H1 (cell line): Measurements from ENCODE around the gene KRTAP4-12. TPM values are rescaled to one million over a fixed set of nuclear protein-coding genes. Genes with fewer than 3 reads are reported as not detected.

ENCODE experiments used
- CTCF ChIA-PET: fragments of 300-600 bp; sonication (Branson Sonifier 250); formaldehyde crosslinking; loops from one replicate; lab custom pipeline; 2021; ENCODE audit not compliant: partially characterized antibody; lab: Charles Lee
- POLR2A ChIA-PET: fragments of 300-600 bp; sonication (Branson Sonifier 250); formaldehyde crosslinking; loops from one replicate; lab custom pipeline; 2021; ENCODE audit warnings: inconsistent platforms; ENCODE audit not compliant: partially characterized antibody; lab: Charles Lee
- DNase-seq, 2 experiments: peaks; one replicate each; pipeline versions ENCODE4 v3.0.0 to v3.0.0-alpha.2; 2010 to 2022; ENCODE audit warnings: low spot score in 2 of 2, low read depth in 1 of 2, mixed read lengths in 1 of 2
- FAIRE-seq: peaks from 2 replicates; lab custom pipeline; 2011; peaks lifted over from hg19 to GRCh38; lab: Jason Lieb, UNC
- H2AFZ ChIP-seq: 2 replicates; pipeline ENCODE4 v1.8.1; 2012; ENCODE audit warnings: low read length, inconsistent platforms
- H2AK5ac ChIP-seq: 2 replicates; pipeline ENCODE4 v1.6.1; 2013; ENCODE audit warnings: low read depth, low read length
- H2BK120ac ChIP-seq: replicated peaks from 2 replicates; pipeline ENCODE3; 2013; ENCODE audit warnings: low read depth, low read length, inconsistent platforms
- H2BK12ac ChIP-seq: 2 replicates; pipeline ENCODE4 v1.6.1; 2013; ENCODE audit warnings: low read depth, low read length
- H2BK15ac ChIP-seq: 2 replicates; pipeline ENCODE4 v1.6.1; 2013; ENCODE audit warnings: low read length
- H2BK20ac ChIP-seq: 2 replicates; pipeline ENCODE4 v1.6.1; 2013; ENCODE audit warnings: low read length
- H2BK5ac ChIP-seq: 2 replicates; pipeline ENCODE4 v1.6.1; 2013; ENCODE audit warnings: low read depth, low read length
- H3K14ac ChIP-seq: 2 replicates; pipeline ENCODE4 v1.6.1; 2013; ENCODE audit warnings: inconsistent platforms; ENCODE audit not compliant: insufficient read length
- H3K18ac ChIP-seq: 2 replicates; pipeline ENCODE4 v1.6.1; 2013; ENCODE audit warnings: low read length; ENCODE audit errors: extremely low read depth
- H3K23ac ChIP-seq: 2 replicates; pipeline ENCODE4 v1.6.1; 2013; ENCODE audit warnings: inconsistent platforms; ENCODE audit not compliant: insufficient read length
- H3K23me2 ChIP-seq: 2 replicates; pipeline ENCODE4 v1.6.1; 2013; ENCODE audit warnings: low read depth, low read length
- H3K27ac ChIP-seq: 2 replicates; pipeline ENCODE4 v1.6.1; 2011; ENCODE audit warnings: low read depth, low read length, inconsistent platforms
- H3K27me3 ChIP-seq, 4 experiments: replicated peaks in 1 of 4; 1 replicate in 1 of 4; 2 replicates in 3 of 4; pipeline versions ENCODE4 v1.6.1 to v1.8.1; 2011 to 2013; ENCODE audit warnings: low read length in 3 of 4, mild to moderate bottlenecking in 3 of 4, inconsistent platforms in 2 of 4, mixed read lengths in 2 of 4, moderate library complexity in 1 of 4; ENCODE audit not compliant: control insufficient read depth in 3 of 4, insufficient read depth in 3 of 4; ENCODE audit errors: extremely low read depth in 1 of 4
- H3K36me3 ChIP-seq, 4 experiments: 2 replicates each; pipeline versions ENCODE4 v1.6.1 to v1.8.1; 2011 to 2013; ENCODE audit warnings: mild to moderate bottlenecking in 4 of 4, low read length in 3 of 4, moderate library complexity in 2 of 4, control low read depth in 1 of 4, inconsistent platforms in 1 of 4; ENCODE audit not compliant: insufficient read depth in 4 of 4, control insufficient read depth in 2 of 4
- H3K4ac ChIP-seq: replicated peaks from 2 replicates; pipeline ENCODE3; 2013; ENCODE audit warnings: low read length, low read depth, mixed read lengths, inconsistent platforms; ENCODE audit not compliant: insufficient read length
- H3K4me1 ChIP-seq, 4 experiments: replicated peaks in 1 of 4; 1 replicate in 1 of 4; 2 replicates in 3 of 4; pipeline versions ENCODE4 v1.6.1 to v1.8.1; 2011 to 2013; ENCODE audit warnings: low read length in 3 of 4, inconsistent platforms in 2 of 4, mixed read lengths in 1 of 4; ENCODE audit not compliant: insufficient read depth in 4 of 4, control insufficient read depth in 3 of 4
- H3K4me2 ChIP-seq, 2 experiments: 2 replicates each; pipeline versions ENCODE4 v1.6.1 to v1.8.1; 2011 to 2013; ENCODE audit warnings: low read depth in 2 of 2, low read length in 2 of 2, control low read depth in 1 of 2, inconsistent platforms in 1 of 2, mild to moderate bottlenecking in 1 of 2; ENCODE audit not compliant: insufficient read depth in 1 of 2
- H3K4me3 ChIP-seq, 4 experiments: fragments of 200-600, 300-600 bp in 1 of 4; sonication (generic), shearing (Covaris generic), sonication (Bioruptor Twin) in 1 of 4; 2 replicates each; pipeline versions ENCODE4 v1.5.1 to v1.8.1; 2011 to 2016; ENCODE audit warnings: low read length in 4 of 4, low read depth in 3 of 4, control low read depth in 2 of 4, inconsistent platforms in 2 of 4, mild to moderate bottlenecking in 2 of 4, mixed read lengths in 1 of 4, moderate library complexity in 1 of 4; ENCODE audit not compliant: insufficient read depth in 2 of 4; ENCODE audit errors: extremely low read depth in 1 of 4
- H3K56ac ChIP-seq: replicated peaks from 2 replicates; pipeline ENCODE3; 2013; ENCODE audit warnings: low read depth, mild to moderate bottlenecking, mixed read lengths, low read length, inconsistent platforms; ENCODE audit not compliant: insufficient read length
- H3K79me1 ChIP-seq: 2 replicates; pipeline ENCODE4 v1.6.1; 2013; ENCODE audit warnings: low read depth, low read length, control low read depth
- H3K79me2 ChIP-seq, 2 experiments: 2 replicates each; pipeline versions ENCODE4 v1.6.1 to v1.8.1; 2012 to 2013; ENCODE audit warnings: low read length in 2 of 2, mild to moderate bottlenecking in 2 of 2, inconsistent platforms in 1 of 2; ENCODE audit not compliant: insufficient read depth in 2 of 2, control insufficient read depth in 1 of 2
- H3K9ac ChIP-seq, 4 experiments: replicated peaks in 1 of 4; 1 replicate in 1 of 4; 2 replicates in 3 of 4; pipeline versions ENCODE4 v1.6.1 to v1.8.1; 2011 to 2013; ENCODE audit warnings: low read depth in 3 of 4, low read length in 3 of 4, control low read depth in 2 of 4, mild to moderate bottlenecking in 2 of 4, moderate library complexity in 2 of 4, inconsistent platforms in 1 of 4; ENCODE audit errors: extremely low read depth in 1 of 4
- H3K9me3 ChIP-seq, 2 experiments: 2 replicates each; pipeline versions ENCODE4 v1.6.1 to v1.8.1; 2012 to 2013; ENCODE audit warnings: mild to moderate bottlenecking in 2 of 2, moderate library complexity in 2 of 2, control low read depth in 1 of 2, inconsistent platforms in 1 of 2, low read depth in 1 of 2, low read length in 1 of 2, mixed read lengths in 1 of 2; ENCODE audit not compliant: insufficient read depth in 2 of 2
- H4K20me1 ChIP-seq, 2 experiments: replicated peaks in 1 of 2; 2 replicates each; pipeline versions ENCODE3 to v1.8.1; 2011 to 2013; ENCODE audit warnings: inconsistent platforms in 2 of 2, low read length in 2 of 2, mild to moderate bottlenecking in 1 of 2; ENCODE audit not compliant: insufficient read depth in 2 of 2, control insufficient read depth in 1 of 2
- H4K5ac ChIP-seq: 2 replicates; pipeline ENCODE4 v1.6.1; 2013; ENCODE audit warnings: low read length, low read depth, mixed read lengths, inconsistent platforms; ENCODE audit not compliant: insufficient read length
- H4K8ac ChIP-seq: 2 replicates; pipeline ENCODE4 v1.8.0; 2013; ENCODE audit warnings: mild to moderate bottlenecking, moderate library complexity, low read length, inconsistent platforms; ENCODE audit not compliant: insufficient read depth; ENCODE audit errors: extremely low read depth
- H4K91ac ChIP-seq: replicated peaks from 2 replicates; pipeline ENCODE3; 2013; ENCODE audit warnings: low read length, mixed read lengths, inconsistent platforms; ENCODE audit not compliant: insufficient read length
- BACH1 ChIP-seq: IDR thresholded peaks from 2 replicates; pipeline ENCODE4 v1.6.1; 2012; ENCODE audit warnings: low read length, improper control_type of control experiment
- CTBP2 ChIP-seq: IDR thresholded peaks from 2 replicates; pipeline ENCODE4 v1.7.0; 2011; ENCODE audit warnings: borderline replicate concordance, mild to moderate bottlenecking, moderate library complexity, mixed read lengths, low read length; ENCODE audit not compliant: insufficient read depth, insufficient read length
- WGBS, 2 experiments: shearing (Covaris generic) in 1 of 2; methylation state at CpG; one replicate each; pipeline versions ENCODE4 v1.1.6 to v1.1.7; 2013 to 2015; ENCODE audit warnings: low lambda C conversion rate in 2 of 2, mixed read lengths in 2 of 2, inconsistent platforms in 1 of 2, low coverage in 1 of 2, missing lambda C conversion rate in 1 of 2; ENCODE audit not compliant: insufficient replicate concordance in 2 of 2, insufficient coverage in 1 of 2, insufficient read length in 1 of 2; ENCODE audit errors: extremely low coverage in 1 of 2, missing lambda C conversion rate in 1 of 2; 5-methylcytosine and 5-hydroxymethylcytosine counted together
- polyA plus RNA-seq, 7 experiments: library from polyadenylated mRNA; depleted of rRNA in 3 of 7; stranded (reverse) in 5 of 7; unstranded in 2 of 7; fragments of >200 nt in 5 of 7; fragments of 200-250 nt in 2 of 7; gene quantifications; 1 replicate in 5 of 7; 2 replicates in 1 of 7; 4 replicates in 1 of 7; pipeline versions ENCODE4 v1.2.1 to v1.2.3, GENCODE V29; 2011 to 2013; ENCODE audit warnings: missing spikeins in 2 of 7, mixed read lengths in 2 of 7
- total RNA-seq: library from RNA; stranded (reverse); fragmentation: NEBNext Ultra II Directional; extraction: Animal tissue kit (Norgen Biotek cat#: 25700); gene quantifications from 2 replicates; pipeline ENCODE4 v1.2.1, GENCODE V29; 2021

The KRTAP4-12 gene
- total and polyA plus RNA-seq, 2 of the 8 experiments (the other 6 are each of a cell fraction or from before 2014, with no cell fraction given), result not detected

DNA sequence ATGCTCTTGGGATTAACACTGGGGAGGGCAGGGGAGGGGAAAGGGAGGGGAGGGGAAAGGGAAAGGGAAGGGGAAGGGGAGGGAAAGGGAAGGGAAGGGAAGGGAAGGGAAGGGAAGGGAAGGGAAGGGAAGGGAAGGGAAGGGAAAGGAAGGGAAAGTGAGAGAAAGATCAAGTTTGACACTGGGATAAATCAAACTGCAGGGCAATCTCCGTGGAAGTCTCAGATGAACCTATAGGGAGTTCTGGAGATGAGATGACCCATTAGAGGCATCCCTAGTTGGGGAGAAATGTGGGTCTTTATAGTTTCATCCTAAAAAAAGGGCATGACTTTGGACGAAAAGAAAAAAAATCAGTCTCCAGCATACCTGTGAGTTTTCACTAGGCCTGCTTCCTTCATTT lies 2.2 kb downstream of the KRTAP4-12 start:
- H3K23ac ChIP-seq, result no peak overlapping the region
- no peaks in the 10 kb centered on the region for H3K27me3 ChIP-seq
- no peaks in the 10 kb centered on the region for H3K79me1 ChIP-seq
- no peak overlapping the region for H3K14ac ChIP-seq
- no peak overlapping the region for H3K56ac ChIP-seq
- H4K20me1 ChIP-seq, result no peaks in the 10 kb centered on the region
- 0 out of 4 replicates have a peak, but pooled peaks cover 0 to 5% of the 10 kb centered on the region in 2 experiments for H3K9me3 ChIP-seq
- no peaks in the 10 kb centered on the region for H3K79me2 ChIP-seq
- no peak overlapping the region for H4K5ac ChIP-seq
- H3K23me2 ChIP-seq, result no peaks in the 10 kb centered on the region; the same call in 1 of the 2 replicates
- H3K27ac ChIP-seq, result no peak overlapping the region
- no peak overlapping the region for H4K8ac ChIP-seq
- no peak overlapping the region for H3K4me2 ChIP-seq
- no peaks in the 10 kb centered on the region for H3K36me3 ChIP-seq
- H3K4ac ChIP-seq, result no peak overlapping the region
- CTCF ChIA-PET, result no interaction called here
- H2BK20ac ChIP-seq, result no peak overlapping the region
- H3K4me1 ChIP-seq, result no peaks in the 10 kb centered on the region
- no peak overlapping the region for H2BK12ac ChIP-seq
- H2AFZ ChIP-seq, result no peak overlapping the region
- no peak overlapping the region for H2BK5ac ChIP-seq
- H3K4me3 ChIP-seq, result no peak overlapping the region
- H2AK5ac ChIP-seq, result no peak overlapping the region
- 86% methylated on average over 2 of the region's 2 CpGs; no CpG with 5 or more reads in 1 of the 2 experiments for WGBS, 2 experiments
- H3K18ac ChIP-seq, result no peak overlapping the region
- POLR2A ChIA-PET, result no interaction called here
- H3K9ac ChIP-seq, result no peak overlapping the region
- H2BK120ac ChIP-seq, result no peak overlapping the region
- no peak for DNase-seq
- no peak overlapping the region for H4K91ac ChIP-seq
- H2BK15ac ChIP-seq, result no peak overlapping the region
- no peak for FAIRE-seq
- TF ChIP-seq BACH1 (no peak), CTBP2 (no peak)
